Skeletal muscle tissue (tissue), 4 donors: Measurements from ENCODE around the gene LECT2. TPM values are rescaled to one million over a fixed set of nuclear protein-coding genes. Genes with fewer than 3 reads are reported as not detected.

Experiments
- H3K27ac ChIP-seq: one replicate; pipeline ENCODE4 v1.7.0; 2013; ENCODE audit warnings: mild to moderate bottlenecking, low read depth, low read length, inconsistent platforms
- H3K27me3 ChIP-seq, 3 donors: one replicate each; pipeline ENCODE4 v1.7.0; 2013; ENCODE audit warnings: low read length in 3 of 3; ENCODE audit not compliant: control insufficient read depth in 3 of 3, insufficient read depth in 3 of 3
- H3K36me3 ChIP-seq, 3 donors: one replicate each; pipeline ENCODE4 v1.7.0; 2013; ENCODE audit warnings: low read length in 3 of 3; ENCODE audit not compliant: control insufficient read depth in 3 of 3, insufficient read depth in 3 of 3
- H3K4me1 ChIP-seq, 3 donors: one replicate each; pipeline ENCODE4 v1.7.0; 2013; ENCODE audit warnings: low read length in 3 of 3, mild to moderate bottlenecking in 3 of 3; ENCODE audit not compliant: control insufficient read depth in 3 of 3, insufficient read depth in 3 of 3
- H3K4me3 ChIP-seq, 3 donors: one replicate each; pipeline ENCODE4 v1.7.0; 2013; ENCODE audit warnings: low read length in 3 of 3
- H3K9ac ChIP-seq, 3 donors: one replicate each; pipeline ENCODE4 v1.7.0; 2013; ENCODE audit warnings: low read length in 3 of 3, mild to moderate bottlenecking in 3 of 3, moderate library complexity in 2 of 3, low read depth in 1 of 3
- H3K9me3 ChIP-seq, 3 donors: one replicate each; pipeline ENCODE4 v1.7.0; 2013; ENCODE audit warnings: low read length in 3 of 3; ENCODE audit not compliant: control insufficient read depth in 3 of 3
- total RNA-seq: library from RNA; depleted of rRNA; stranded (reverse); fragments of >200 nt; gene quantifications from one replicate; pipeline ENCODE4 v1.2.3, GENCODE V29; 2014
- donor health status: Osteomylitis.

Gene LECT2
- total RNA-seq, 1 donor from 2014 or later, result not detected

DNA sequence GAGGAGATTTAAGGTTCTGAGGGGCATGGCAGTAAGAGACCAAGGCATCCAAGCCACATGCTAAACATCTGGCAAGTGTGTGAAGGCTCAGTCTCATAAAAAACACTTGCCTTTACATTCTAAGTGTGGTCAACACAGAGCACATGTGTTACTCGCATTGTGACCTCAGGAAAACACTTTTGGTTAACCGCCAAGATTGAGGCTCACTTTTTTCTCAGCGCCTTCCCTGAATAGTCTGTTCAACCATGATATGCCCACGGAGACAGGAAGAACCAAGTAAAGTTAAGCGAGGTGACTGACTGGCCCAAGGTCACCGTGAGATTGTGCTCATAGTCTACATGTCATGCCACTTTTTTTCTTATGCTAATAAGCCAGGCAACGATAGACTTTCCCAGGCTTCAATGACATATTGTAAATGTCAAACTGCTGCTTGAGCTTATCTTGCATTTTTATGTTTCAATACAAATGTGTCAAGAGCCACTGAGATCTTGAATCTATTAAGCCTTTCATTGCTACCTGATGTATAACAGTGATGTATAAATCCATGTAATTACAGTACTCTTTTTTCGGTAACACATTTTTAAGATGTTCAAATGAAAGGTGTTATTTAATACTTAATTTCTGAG, 38.0 kb downstream of the LECT2 start:
- no peaks in the 10 kb centered on the region for H3K9me3 ChIP-seq
- H3K27ac ChIP-seq, result no peak overlapping the region
- H3K4me1 ChIP-seq, result no peaks in the 10 kb centered on the region
- no peak overlapping the region for H3K4me3 ChIP-seq
- no peak overlapping the region for H3K9ac ChIP-seq
- peaks cover 7 to 13% (median 12%) of the 10 kb centered on the region in 3 donors for H3K27me3 ChIP-seq
- no peaks in the 10 kb centered on the region for H3K36me3 ChIP-seq

GRCh38 chr5:135915466-135916001, 39.2 kb downstream of the LECT2 start:
- Histone ChIP-seq H3K27me3 (peaks cover 15 to 24% (median 23%) of the 10 kb centered on the region in 3 donors), H3K36me3 (no peaks in the 10 kb centered on the region), H3K4me3 (no peak overlapping the region), H3K4me1 (no peaks in the 10 kb centered on the region), H3K9me3 (no peaks in the 10 kb centered on the region), H3K27ac (no peak overlapping the region), H3K9ac (no peak overlapping the region)

- Histone ChIP-seq H3K27ac (no peak overlapping the region), H3K4me1 (no peaks in the 10 kb centered on the region), H3K4me3 (no peak overlapping the region), H3K9me3 (no peaks in the 10 kb centered on the region), H3K36me3 (no peaks in the 10 kb centered on the region), H3K27me3 (peaks cover 15 to 30% (median 28%) of the 10 kb centered on the region in 3 donors), H3K9ac (no peak overlapping the region)
These were observed 40.8 kb downstream of the LECT2 start for GRCh38 chr5:135913713-135914626.

- H3K27me3 ChIP-seq, result peaks cover 0 to 21% (median 17%) of the 10 kb centered on the region in 3 donors
- H3K4me1 ChIP-seq, result no peaks in the 10 kb centered on the region
- no peak overlapping the region for H3K9ac ChIP-seq
- no peaks in the 10 kb centered on the region for H3K9me3 ChIP-seq
- no peak overlapping the region for H3K4me3 ChIP-seq
- H3K36me3 ChIP-seq, result no peaks in the 10 kb centered on the region
- no peak overlapping the region for H3K27ac ChIP-seq
These were observed 49.6 kb downstream of the LECT2 start for GRCh38 chr5:135905144-135905543.

GRCh38 chr5:135901633-135902032, 53.1 kb downstream of the LECT2 start:
- Histone ChIP-seq H3K9me3 (no peaks in the 10 kb centered on the region), H3K4me3 (no peak overlapping the region), H3K9ac (no peak overlapping the region), H3K4me1 (no peaks in the 10 kb centered on the region), H3K36me3 (no peaks in the 10 kb centered on the region), H3K27me3 (peaks cover 0 to 16% (median 3%) of the 10 kb centered on the region in 3 donors), H3K27ac (no peak overlapping the region)

GRCh38 chr5:135900276-135900675, 54.5 kb downstream of the LECT2 start:
- H3K4me3 ChIP-seq, result no peak overlapping the region
- H3K27ac ChIP-seq, result no peak overlapping the region
- H3K27me3 ChIP-seq, result peaks cover 0 to 18% (median 3%) of the 10 kb centered on the region in 3 donors
- no peaks in the 10 kb centered on the region for H3K9me3 ChIP-seq
- no peak overlapping the region for H3K9ac ChIP-seq
- no peaks in the 10 kb centered on the region for H3K4me1 ChIP-seq
- H3K36me3 ChIP-seq, result no peaks in the 10 kb centered on the region

- Histone ChIP-seq H3K9me3 (no peaks in the 10 kb centered on the region), H3K4me3 (no peak overlapping the region), H3K27ac (no peak overlapping the region), H3K27me3 (peaks cover 0 to 18% (median 4%) of the 10 kb centered on the region in 3 donors), H3K9ac (no peak overlapping the region), H3K4me1 (no peaks in the 10 kb centered on the region), H3K36me3 (no peaks in the 10 kb centered on the region)
These were observed 56.1 kb downstream of the LECT2 start for GRCh38 chr5:135898651-135899050.

Other genes with a start within 250 kb of the LECT2 start
- gene SLC25A48, start 120.3 kb downstream of the LECT2 start, total RNA-seq, result 0.52 TPM
- gene IL9, start 59.1 kb downstream of the LECT2 start, total RNA-seq, result not detected
- 204 TPM for gene TGFBI, start 74.0 kb upstream of the LECT2 start, total RNA-seq
- 48.5 TPM for gene SMAD5, start 177.9 kb upstream of the LECT2 start, total RNA-seq
- gene SMIM32, start 238.2 kb upstream of the LECT2 start, total RNA-seq, result under 0.01 TPM